ENCODE results near the gene TEX264. TPM values are rescaled to one million over a fixed set of nuclear protein-coding genes. Genes with fewer than 3 reads are reported as not detected.

The TEX264 gene
- total RNA-seq, 1 experiment from 2014 or later = 11.8 TPM

DNA sequence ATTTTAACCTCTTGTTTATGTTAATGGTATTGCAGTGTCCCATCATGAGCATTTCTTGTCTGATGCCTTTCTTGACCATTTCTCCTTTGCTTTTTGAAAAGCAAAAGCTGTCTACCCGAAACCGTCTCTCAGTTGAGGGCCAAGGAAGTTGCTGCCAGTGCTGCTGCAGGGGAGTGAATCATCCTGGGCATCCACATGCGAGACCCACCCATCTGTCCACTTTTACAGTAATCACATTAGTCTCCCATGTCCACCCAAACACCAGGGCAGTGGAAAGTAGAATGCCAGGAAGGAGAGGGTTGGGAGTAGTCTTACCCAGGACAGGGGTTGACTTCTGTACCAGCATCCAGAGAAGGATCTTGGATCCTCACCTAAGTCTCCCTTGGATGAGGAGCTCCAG lies 48.6 kb upstream of the TEX264 start (continued):
- TF ChIP-seq, protein P1, sequence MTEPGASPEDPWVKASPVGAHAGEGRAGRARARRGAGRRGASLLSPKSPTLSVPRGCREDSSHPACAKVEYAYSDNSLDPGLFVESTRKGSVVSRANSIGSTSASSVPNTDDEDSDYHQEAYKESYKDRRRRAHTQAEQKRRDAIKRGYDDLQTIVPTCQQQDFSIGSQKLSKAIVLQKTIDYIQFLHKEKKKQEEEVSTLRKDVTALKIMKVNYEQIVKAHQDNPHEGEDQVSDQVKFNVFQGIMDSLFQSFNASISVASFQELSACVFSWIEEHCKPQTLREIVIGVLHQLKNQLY (CRISPR knock-in tag; IDR thresholded peaks at IDR 0.05) = no peak

DNA sequence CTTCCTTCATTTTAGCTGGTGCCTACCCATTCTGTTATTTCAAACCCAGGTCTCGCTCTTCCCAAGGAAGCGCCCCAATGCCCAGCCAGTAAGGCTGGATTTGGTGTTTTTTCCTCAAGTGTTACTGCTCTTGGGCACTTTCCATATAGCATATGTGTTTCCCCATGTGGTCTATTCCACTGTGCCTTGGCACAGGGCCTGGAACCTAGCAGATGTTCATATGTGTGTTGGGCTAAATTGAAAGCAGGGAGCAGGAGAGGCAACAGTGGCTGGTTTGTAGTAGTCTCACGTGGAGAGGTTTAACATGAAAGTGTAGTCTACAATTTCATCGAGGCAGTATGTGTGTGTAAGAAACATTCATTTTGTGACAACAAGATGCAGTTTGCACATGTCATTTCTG lies 48.2 kb upstream of the TEX264 start:
- Mint-ChIP-seq H3K27me3 (ENCODE audit: low read depth) (no peaks in the 10 kb centered on the region), H3K9me3 (no peaks in the 10 kb centered on the region), H3K4me1 (peaks cover 21% of the 10 kb centered on the region), H3K27ac (no peak overlapping the region), H3K4me3 (no peak overlapping the region), H3K36me3 (0 out of 2 replicates have a peak, but pooled peaks cover 5% of the 10 kb centered on the region)
- CTCF ChIA-PET = no interaction called here
- TF ChIP-seq JAZF1 (CRISPR knock-in tag; IDR thresholded peaks at IDR 0.05) (no peak), TP53 (CRISPR knock-in tag; IDR thresholded peaks at IDR 0.05) (no peak), MYBL2 (CRISPR knock-in tag; IDR thresholded peaks at IDR 0.05) (no peak), CBFB (CRISPR knock-in tag; IDR thresholded peaks at IDR 0.05; ENCODE audit: low read depth) (no peak), RELA (CRISPR knock-in tag; IDR thresholded peaks at IDR 0.05; ENCODE audit: borderline replicate concordance) (no peak), TEAD4 (CRISPR knock-in tag; IDR thresholded peaks at IDR 0.05) (no peak), CREM (CRISPR knock-in tag; IDR thresholded peaks at IDR 0.05) (no peak), NFYB (CRISPR knock-in tag; conservative IDR thresholded peaks at IDR 0.05; ENCODE audit: low read depth) (no peak), SP1 (CRISPR knock-in tag; conservative IDR thresholded peaks at IDR 0.05) (no peak), ZNF396 (CRISPR knock-in tag; IDR thresholded peaks at IDR 0.05; ENCODE audit: borderline replicate concordance) (no peak), JUN (CRISPR knock-in tag; IDR thresholded peaks at IDR 0.05) (no peak)
- TF ChIP-seq, protein P2, sequence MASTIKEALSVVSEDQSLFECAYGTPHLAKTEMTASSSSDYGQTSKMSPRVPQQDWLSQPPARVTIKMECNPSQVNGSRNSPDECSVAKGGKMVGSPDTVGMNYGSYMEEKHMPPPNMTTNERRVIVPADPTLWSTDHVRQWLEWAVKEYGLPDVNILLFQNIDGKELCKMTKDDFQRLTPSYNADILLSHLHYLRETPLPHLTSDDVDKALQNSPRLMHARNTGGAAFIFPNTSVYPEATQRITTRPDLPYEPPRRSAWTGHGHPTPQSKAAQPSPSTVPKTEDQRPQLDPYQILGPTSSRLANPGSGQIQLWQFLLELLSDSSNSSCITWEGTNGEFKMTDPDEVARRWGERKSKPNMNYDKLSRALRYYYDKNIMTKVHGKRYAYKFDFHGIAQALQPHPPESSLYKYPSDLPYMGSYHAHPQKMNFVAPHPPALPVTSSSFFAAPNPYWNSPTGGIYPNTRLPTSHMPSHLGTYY (CRISPR knock-in tag; IDR thresholded peaks at IDR 0.05) = no peak
- TF ChIP-seq, protein P3, sequence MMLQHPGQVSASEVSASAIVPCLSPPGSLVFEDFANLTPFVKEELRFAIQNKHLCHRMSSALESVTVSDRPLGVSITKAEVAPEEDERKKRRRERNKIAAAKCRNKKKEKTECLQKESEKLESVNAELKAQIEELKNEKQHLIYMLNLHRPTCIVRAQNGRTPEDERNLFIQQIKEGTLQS (CRISPR knock-in tag; conservative IDR thresholded peaks at IDR 0.05) = no peak
- TF ChIP-seq, protein P4, sequence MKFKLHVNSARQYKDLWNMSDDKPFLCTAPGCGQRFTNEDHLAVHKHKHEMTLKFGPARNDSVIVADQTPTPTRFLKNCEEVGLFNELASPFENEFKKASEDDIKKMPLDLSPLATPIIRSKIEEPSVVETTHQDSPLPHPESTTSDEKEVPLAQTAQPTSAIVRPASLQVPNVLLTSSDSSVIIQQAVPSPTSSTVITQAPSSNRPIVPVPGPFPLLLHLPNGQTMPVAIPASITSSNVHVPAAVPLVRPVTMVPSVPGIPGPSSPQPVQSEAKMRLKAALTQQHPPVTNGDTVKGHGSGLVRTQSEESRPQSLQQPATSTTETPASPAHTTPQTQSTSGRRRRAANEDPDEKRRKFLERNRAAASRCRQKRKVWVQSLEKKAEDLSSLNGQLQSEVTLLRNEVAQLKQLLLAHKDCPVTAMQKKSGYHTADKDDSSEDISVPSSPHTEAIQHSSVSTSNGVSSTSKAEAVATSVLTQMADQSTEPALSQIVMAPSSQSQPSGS (CRISPR knock-in tag; IDR thresholded peaks at IDR 0.05; ENCODE audit: borderline replicate concordance, low read depth) = no peak
- TF ChIP-seq, protein P5, sequence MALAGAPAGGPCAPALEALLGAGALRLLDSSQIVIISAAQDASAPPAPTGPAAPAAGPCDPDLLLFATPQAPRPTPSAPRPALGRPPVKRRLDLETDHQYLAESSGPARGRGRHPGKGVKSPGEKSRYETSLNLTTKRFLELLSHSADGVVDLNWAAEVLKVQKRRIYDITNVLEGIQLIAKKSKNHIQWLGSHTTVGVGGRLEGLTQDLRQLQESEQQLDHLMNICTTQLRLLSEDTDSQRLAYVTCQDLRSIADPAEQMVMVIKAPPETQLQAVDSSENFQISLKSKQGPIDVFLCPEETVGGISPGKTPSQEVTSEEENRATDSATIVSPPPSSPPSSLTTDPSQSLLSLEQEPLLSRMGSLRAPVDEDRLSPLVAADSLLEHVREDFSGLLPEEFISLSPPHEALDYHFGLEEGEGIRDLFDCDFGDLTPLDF (CRISPR knock-in tag; IDR thresholded peaks at IDR 0.05) = no peak
- TF ChIP-seq, protein P6, sequence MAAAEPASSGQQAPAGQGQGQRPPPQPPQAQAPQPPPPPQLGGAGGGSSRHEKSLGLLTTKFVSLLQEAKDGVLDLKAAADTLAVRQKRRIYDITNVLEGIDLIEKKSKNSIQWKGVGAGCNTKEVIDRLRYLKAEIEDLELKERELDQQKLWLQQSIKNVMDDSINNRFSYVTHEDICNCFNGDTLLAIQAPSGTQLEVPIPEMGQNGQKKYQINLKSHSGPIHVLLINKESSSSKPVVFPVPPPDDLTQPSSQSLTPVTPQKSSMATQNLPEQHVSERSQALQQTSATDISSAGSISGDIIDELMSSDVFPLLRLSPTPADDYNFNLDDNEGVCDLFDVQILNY (CRISPR knock-in tag; IDR thresholded peaks at IDR 0.05) = no peak
- TF ChIP-seq, protein P7, sequence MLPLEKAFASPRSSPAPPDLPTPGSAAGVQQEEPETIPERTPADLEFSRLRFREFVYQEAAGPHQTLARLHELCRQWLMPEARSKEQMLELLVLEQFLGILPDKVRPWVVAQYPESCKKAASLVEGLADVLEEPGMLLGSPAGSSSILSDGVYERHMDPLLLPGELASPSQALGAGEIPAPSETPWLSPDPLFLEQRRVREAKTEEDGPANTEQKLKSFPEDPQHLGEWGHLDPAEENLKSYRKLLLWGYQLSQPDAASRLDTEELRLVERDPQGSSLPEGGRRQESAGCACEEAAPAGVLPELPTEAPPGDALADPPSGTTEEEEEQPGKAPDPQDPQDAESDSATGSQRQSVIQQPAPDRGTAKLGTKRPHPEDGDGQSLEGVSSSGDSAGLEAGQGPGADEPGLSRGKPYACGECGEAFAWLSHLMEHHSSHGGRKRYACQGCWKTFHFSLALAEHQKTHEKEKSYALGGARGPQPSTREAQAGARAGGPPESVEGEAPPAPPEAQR (CRISPR knock-in tag; IDR thresholded peaks at IDR 0.05) = no peak
- DNase-seq (ENCODE audit: low spot score) (no peak), ATAC-seq (no peak)
- POLR2A ChIA-PET = no interaction called here

Measured in WTC11 (cell line).